ENCODE results near the gene DDHD1. TPM values are rescaled to one million over a fixed set of nuclear protein-coding genes. Genes with fewer than 3 reads are reported as not detected.

The DDHD1 gene
- total and polyA plus RNA-seq, 2 donors, result 7.5 to 13.7 TPM

DNA sequence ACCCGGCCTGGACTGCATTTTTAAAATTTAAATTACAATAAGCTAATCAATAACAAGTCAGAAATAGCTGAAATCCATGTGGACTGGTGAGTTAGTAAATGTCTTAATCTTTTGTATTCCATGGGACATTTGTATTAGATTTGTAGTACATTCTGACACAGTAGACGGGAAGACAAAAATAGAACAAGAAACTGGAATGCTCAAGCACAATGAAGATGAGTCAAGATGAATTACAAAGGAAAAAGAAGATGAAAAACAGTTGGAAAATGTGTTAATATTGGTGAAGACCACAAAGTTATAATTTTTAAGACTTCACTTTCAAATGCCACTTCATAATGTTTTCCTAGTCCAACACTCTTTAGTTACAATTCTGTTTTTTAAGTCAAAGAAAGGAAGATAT lies 104.5 kb downstream of the DDHD1 start:
- 97% methylated on average over 2 of the region's 2 CpGs for WGBS
- Histone ChIP-seq H3K4me1 (ENCODE audit: control insufficient read depth in 2 of 2, insufficient read depth in 2 of 2, low read length in 2 of 2) (no peaks in the 10 kb centered on the region), H3K27me3 (ENCODE audit: control insufficient read depth in 2 of 2, insufficient read depth in 1 of 2, low read length in 1 of 2) (no peaks in the 10 kb centered on the region), H3K9me3 (ENCODE audit: control insufficient read depth in 2 of 2, insufficient read depth in 1 of 2, low read length in 1 of 2) (no peaks in the 10 kb centered on the region), H3K36me3 (ENCODE audit: control insufficient read depth in 2 of 2, insufficient read depth in 2 of 2, low read length in 1 of 2) (peaks cover 0 to 10% of the 10 kb centered on the region in 2 donors), H3K27ac (ENCODE audit: low read depth in 1 of 2, low read length in 1 of 2) (no peak overlapping the region), H3K4me3 (ENCODE audit: low read length in 2 of 2) (no peak overlapping the region)
- no peak for DNase-seq (ENCODE audit: low read depth in 6 of 9, low spot score in 9 of 9)

DNA sequence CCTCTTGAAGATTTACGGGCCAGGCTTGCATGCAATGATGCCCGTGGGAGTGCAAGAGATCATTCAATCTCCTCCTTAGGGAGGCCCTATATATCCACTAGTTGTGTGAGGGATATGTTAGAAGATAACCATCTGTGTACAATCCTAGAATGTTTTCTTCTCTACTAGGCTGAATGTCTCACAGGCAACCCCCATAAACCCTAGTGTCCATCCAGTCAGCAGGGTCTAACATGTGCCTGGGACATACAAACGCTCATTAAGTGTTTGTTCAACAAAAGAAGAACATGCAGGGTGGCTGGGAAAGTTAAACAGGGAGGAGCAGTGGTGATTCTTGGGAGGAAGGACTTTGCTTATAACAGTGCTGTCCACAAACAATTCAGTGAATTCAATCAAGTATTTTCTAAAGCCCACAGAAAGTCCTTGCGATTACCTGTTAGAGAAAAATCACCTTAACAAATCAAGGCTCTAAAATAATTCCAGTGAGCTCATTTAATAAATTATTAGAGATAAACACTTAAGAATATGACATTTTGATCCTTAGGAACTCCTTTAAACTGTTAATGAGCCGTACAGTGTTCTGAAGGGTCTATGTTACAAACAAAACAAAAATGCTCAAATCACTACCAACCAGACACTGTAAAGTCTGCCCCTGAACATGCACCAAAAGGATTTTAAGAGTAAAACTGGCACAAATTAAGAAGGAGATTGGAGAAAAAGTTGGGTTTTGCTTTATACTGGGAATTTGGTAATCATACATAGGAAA lies 105.6 kb downstream of the DDHD1 start:
- Histone ChIP-seq H3K27ac (ENCODE audit: low read depth in 1 of 2, low read length in 1 of 2) (no peak overlapping the region), H3K9me3 (ENCODE audit: control insufficient read depth in 2 of 2, insufficient read depth in 1 of 2, low read length in 1 of 2) (no peaks in the 10 kb centered on the region), H3K4me3 (ENCODE audit: low read length in 2 of 2) (no peak overlapping the region), H3K27me3 (ENCODE audit: control insufficient read depth in 2 of 2, insufficient read depth in 1 of 2, low read length in 1 of 2) (no peaks in the 10 kb centered on the region), H3K36me3 (ENCODE audit: control insufficient read depth in 2 of 2, insufficient read depth in 2 of 2, low read length in 1 of 2) (peaks cover 6 to 16% of the 10 kb centered on the region in 2 donors), H3K4me1 (ENCODE audit: control insufficient read depth in 2 of 2, insufficient read depth in 2 of 2, low read length in 2 of 2) (no peaks in the 10 kb centered on the region)
- WGBS, result 97% methylated on average over 5 of the region's 5 CpGs
- DNase-seq (ENCODE audit: low read depth in 6 of 9, low spot score in 9 of 9), result no peak

DNA sequence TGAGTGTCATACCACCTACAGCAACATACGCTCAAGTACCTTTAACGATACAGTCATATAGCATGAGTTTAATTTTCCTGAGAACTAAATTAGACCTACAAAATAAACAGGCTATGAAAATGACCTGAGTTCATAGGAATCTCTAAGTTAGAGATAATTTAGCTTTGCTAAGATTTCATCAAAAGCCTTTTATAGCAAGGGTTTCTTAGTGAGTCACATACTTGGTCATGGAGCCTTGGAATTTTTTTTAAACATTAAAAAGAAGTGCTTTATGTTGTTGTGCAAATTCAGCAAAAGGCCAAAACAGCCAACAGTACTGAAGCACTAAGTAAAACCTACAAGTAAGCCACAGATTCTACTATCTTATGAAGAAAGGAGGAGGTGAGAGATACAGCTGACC lies 108.6 kb downstream of the DDHD1 start:
- H3K36me3 ChIP-seq (ENCODE audit: control insufficient read depth in 2 of 2, insufficient read depth in 2 of 2, low read length in 1 of 2), result peaks cover 15 to 22% of the 10 kb centered on the region in 2 donors

DNA sequence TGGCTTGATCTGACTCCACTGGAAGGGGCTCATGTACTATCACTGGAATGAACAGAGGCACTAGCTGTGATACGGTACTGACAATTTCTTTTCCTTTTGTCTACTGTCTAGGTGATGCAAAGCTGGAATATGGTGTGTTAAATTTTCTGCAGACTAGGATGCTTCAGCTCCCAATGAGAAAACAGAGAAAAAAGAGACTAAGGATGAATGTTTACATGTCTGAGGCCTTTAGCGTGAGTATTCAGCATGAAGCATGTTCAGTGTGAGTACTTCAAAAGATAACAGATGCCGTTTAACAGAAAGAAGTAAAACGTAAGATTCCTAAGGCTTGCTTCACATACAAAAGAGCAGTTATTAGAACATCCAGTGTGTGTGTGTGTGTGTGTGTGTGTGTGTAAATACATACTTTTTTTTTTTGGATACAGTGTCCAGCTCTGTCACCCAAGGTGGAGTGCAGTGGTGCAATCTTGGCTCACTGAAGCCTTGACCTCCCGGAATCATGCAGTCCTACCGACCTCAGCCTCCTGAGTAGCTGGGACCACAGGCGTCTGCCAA lies 110.0 kb downstream of the DDHD1 start:
- Histone ChIP-seq H3K36me3 (ENCODE audit: control insufficient read depth in 2 of 2, insufficient read depth in 2 of 2, low read length in 1 of 2) (peaks cover 24 to 26% of the 10 kb centered on the region in 2 donors), H3K4me3 (ENCODE audit: low read length in 2 of 2) (no peak overlapping the region), H3K4me1 (ENCODE audit: control insufficient read depth in 2 of 2, insufficient read depth in 2 of 2, low read length in 2 of 2) (no peaks in the 10 kb centered on the region), H3K27ac (ENCODE audit: low read depth in 1 of 2, low read length in 1 of 2) (no peak overlapping the region), H3K27me3 (ENCODE audit: control insufficient read depth in 2 of 2, insufficient read depth in 1 of 2, low read length in 1 of 2) (no peaks in the 10 kb centered on the region), H3K9me3 (ENCODE audit: control insufficient read depth in 2 of 2, insufficient read depth in 1 of 2, low read length in 1 of 2) (no peaks in the 10 kb centered on the region)
- 97% methylated on average over 7 of the region's 7 CpGs for WGBS
- DNase-seq (ENCODE audit: low read depth in 6 of 9, low spot score in 9 of 9), result no peak

More for the DNA sequence above, 108.6 kb downstream of the DDHD1 start:
- Histone ChIP-seq H3K4me3 (ENCODE audit: low read length in 2 of 2) (no peak overlapping the region), H3K27ac (ENCODE audit: low read depth in 1 of 2, low read length in 1 of 2) (no peak overlapping the region), H3K9me3 (ENCODE audit: control insufficient read depth in 2 of 2, insufficient read depth in 1 of 2, low read length in 1 of 2) (no peaks in the 10 kb centered on the region), H3K4me1 (ENCODE audit: control insufficient read depth in 2 of 2, insufficient read depth in 2 of 2, low read length in 2 of 2) (no peaks in the 10 kb centered on the region), H3K27me3 (ENCODE audit: control insufficient read depth in 2 of 2, insufficient read depth in 1 of 2, low read length in 1 of 2) (no peaks in the 10 kb centered on the region)
- 98% methylated on average over 2 of the region's 2 CpGs for WGBS
- DNase-seq (ENCODE audit: low read depth in 6 of 9, low spot score in 9 of 9), result no peak

- Histone ChIP-seq H3K27me3 (ENCODE audit: control insufficient read depth in 2 of 2, insufficient read depth in 1 of 2, low read length in 1 of 2) (no peaks in the 10 kb centered on the region), H3K36me3 (ENCODE audit: control insufficient read depth in 2 of 2, insufficient read depth in 2 of 2, low read length in 1 of 2) (peaks cover 26 to 27% of the 10 kb centered on the region in 2 donors), H3K9me3 (ENCODE audit: control insufficient read depth in 2 of 2, insufficient read depth in 1 of 2, low read length in 1 of 2) (no peaks in the 10 kb centered on the region), H3K27ac (ENCODE audit: low read depth in 1 of 2, low read length in 1 of 2) (no peak overlapping the region), H3K4me3 (ENCODE audit: low read length in 2 of 2) (no peak overlapping the region), H3K4me1 (ENCODE audit: control insufficient read depth in 2 of 2, insufficient read depth in 2 of 2, low read length in 2 of 2) (no peaks in the 10 kb centered on the region)
- 97% methylated on average over 4 of the region's 4 CpGs for WGBS
- DNase-seq (ENCODE audit: low read depth in 6 of 9, low spot score in 9 of 9), result no peak
Measured at GRCh38 chr14:53042480-53042879, 110.6 kb downstream of the DDHD1 start.

- Histone ChIP-seq H3K27me3 (ENCODE audit: control insufficient read depth in 2 of 2, insufficient read depth in 1 of 2, low read length in 1 of 2) (no peaks in the 10 kb centered on the region), H3K36me3 (ENCODE audit: control insufficient read depth in 2 of 2, insufficient read depth in 2 of 2, low read length in 1 of 2) (peaks cover 28 to 30% of the 10 kb centered on the region in 2 donors), H3K9me3 (ENCODE audit: control insufficient read depth in 2 of 2, insufficient read depth in 1 of 2, low read length in 1 of 2) (no peaks in the 10 kb centered on the region), H3K4me1 (ENCODE audit: control insufficient read depth in 2 of 2, insufficient read depth in 2 of 2, low read length in 2 of 2) (no peaks in the 10 kb centered on the region), H3K4me3 (ENCODE audit: low read length in 2 of 2) (no peak overlapping the region), H3K27ac (ENCODE audit: low read depth in 1 of 2, low read length in 1 of 2) (no peak overlapping the region)
- 100% methylated on average over 2 of the region's 2 CpGs for whole genome bisulfite sequencing
- no peak for DNase-seq (ENCODE audit: low read depth in 6 of 9, low spot score in 9 of 9)
Measured at GRCh38 chr14:53041067-53041466, 112.1 kb downstream of the DDHD1 start.

DNA sequence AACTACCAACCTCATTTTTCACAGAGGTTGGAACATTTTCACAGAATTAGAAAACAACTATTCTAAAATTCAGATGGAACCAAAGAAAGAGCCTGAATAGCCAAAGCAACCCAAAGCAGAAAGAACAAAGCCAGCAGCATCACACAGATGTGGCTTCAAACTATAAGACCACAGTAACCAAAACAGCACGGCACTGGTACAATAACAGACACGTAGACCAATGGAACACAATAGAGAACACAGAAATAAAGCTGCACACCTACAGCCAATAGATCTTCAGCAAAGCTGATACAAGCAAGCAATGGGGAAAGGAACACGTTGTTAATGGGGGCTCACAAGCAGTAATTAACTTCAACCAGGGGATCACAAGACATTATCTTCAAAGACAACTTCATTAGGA lies 114.5 kb downstream of the DDHD1 start:
- 89% methylated on average over 3 of the region's 3 CpGs for WGBS
- peaks cover 28 to 30% of the 10 kb centered on the region in 2 donors for H3K36me3 ChIP-seq (ENCODE audit: control insufficient read depth in 2 of 2, insufficient read depth in 2 of 2, low read length in 1 of 2)
- H3K9me3 ChIP-seq (ENCODE audit: control insufficient read depth in 2 of 2, insufficient read depth in 1 of 2, low read length in 1 of 2), result no peaks in the 10 kb centered on the region
- DNase-seq (ENCODE audit: low read depth in 6 of 9, low spot score in 9 of 9), result no peak
- no peaks in the 10 kb centered on the region for H3K4me1 ChIP-seq (ENCODE audit: control insufficient read depth in 2 of 2, insufficient read depth in 2 of 2, low read length in 2 of 2)
- H3K27ac ChIP-seq (ENCODE audit: low read depth in 1 of 2, low read length in 1 of 2), result no peak overlapping the region
- no peak overlapping the region for H3K4me3 ChIP-seq (ENCODE audit: low read length in 2 of 2)
- no peaks in the 10 kb centered on the region for H3K27me3 ChIP-seq (ENCODE audit: control insufficient read depth in 2 of 2, insufficient read depth in 1 of 2, low read length in 1 of 2)

DNA sequence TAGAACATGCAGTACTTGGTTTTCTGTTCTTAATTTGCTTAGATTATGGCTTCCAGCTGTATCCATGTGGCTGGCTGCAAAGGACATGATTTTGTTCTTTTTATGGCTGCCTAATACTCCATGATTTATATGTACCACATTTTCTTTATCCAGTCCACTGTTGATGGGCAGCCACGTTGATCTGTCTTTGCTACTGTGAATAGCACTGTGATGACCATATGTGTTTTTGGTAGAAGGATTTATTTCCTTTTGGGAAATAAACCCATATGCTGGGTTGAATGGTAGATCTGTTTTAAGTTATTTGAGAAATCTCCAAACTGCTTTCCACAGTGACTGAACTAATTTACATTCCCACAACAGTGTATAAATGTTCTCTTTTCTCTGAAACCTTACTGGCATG lies 116.1 kb downstream of the DDHD1 start:
- DNase-seq (ENCODE audit: low read depth in 6 of 9, low spot score in 9 of 9), result no peak
- Histone ChIP-seq H3K36me3 (ENCODE audit: control insufficient read depth in 2 of 2, insufficient read depth in 2 of 2, low read length in 1 of 2) (peaks cover 18 to 25% of the 10 kb centered on the region in 2 donors), H3K27me3 (ENCODE audit: control insufficient read depth in 2 of 2, insufficient read depth in 1 of 2, low read length in 1 of 2) (no peaks in the 10 kb centered on the region), H3K27ac (ENCODE audit: low read depth in 1 of 2, low read length in 1 of 2) (no peak overlapping the region), H3K9me3 (ENCODE audit: control insufficient read depth in 2 of 2, insufficient read depth in 1 of 2, low read length in 1 of 2) (no peaks in the 10 kb centered on the region), H3K4me1 (ENCODE audit: control insufficient read depth in 2 of 2, insufficient read depth in 2 of 2, low read length in 2 of 2) (no peaks in the 10 kb centered on the region), H3K4me3 (ENCODE audit: low read length in 2 of 2) (no peak overlapping the region)
- 94% methylated on average over 1 of the region's 1 CpG for WGBS

DNA sequence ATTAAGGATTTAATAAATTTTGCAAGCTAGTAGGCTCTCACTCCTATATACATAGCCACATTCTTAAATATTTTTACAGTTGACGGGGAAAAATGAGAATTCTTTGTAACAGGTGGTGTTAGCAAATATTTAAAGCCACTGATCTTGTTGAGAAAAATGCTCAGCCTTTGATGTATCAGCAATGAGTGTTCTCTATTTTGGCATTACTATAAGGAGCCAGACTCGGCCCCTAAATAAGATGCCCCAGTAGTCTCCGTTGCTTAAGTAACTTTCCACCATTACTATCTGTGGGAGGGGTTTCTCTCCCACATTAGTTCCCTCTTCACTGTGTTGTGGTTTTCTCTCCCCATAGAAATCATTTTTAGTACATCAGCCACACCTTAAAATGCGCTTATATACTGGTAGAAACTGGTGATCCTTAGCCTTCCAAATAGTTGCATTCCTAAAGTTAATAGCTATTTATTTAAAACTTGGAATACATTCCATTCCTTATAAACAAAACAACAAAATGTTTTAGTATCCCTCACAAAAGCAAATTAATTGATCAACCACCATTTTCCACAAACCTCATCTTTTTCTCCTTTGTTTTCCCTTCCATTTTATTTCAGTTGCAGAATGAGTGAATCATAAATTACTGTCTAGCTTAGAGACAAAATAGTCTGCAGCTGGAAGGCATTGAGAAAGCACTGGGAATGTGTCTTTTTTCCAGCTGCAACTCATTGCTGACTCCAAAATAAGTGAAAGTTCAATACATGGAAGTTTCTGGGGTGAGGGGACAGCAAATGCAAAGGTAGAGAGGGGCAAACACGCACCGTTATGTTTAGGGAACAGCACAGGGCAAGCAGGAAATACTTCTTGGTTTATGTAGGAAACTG lies 117.5 kb downstream of the DDHD1 start:
- peaks cover 13 to 21% of the 10 kb centered on the region in 2 donors for H3K36me3 ChIP-seq (ENCODE audit: control insufficient read depth in 2 of 2, insufficient read depth in 2 of 2, low read length in 1 of 2)
- H3K9me3 ChIP-seq (ENCODE audit: control insufficient read depth in 2 of 2, insufficient read depth in 1 of 2, low read length in 1 of 2), result no peaks in the 10 kb centered on the region
- no peak overlapping the region for H3K27ac ChIP-seq (ENCODE audit: low read depth in 1 of 2, low read length in 1 of 2)
- no peak for DNase-seq (ENCODE audit: low read depth in 6 of 9, low spot score in 9 of 9)
- no peaks in the 10 kb centered on the region for H3K27me3 ChIP-seq (ENCODE audit: control insufficient read depth in 2 of 2, insufficient read depth in 1 of 2, low read length in 1 of 2)
- 98% methylated on average over 6 of the region's 6 CpGs for WGBS
- H3K4me1 ChIP-seq (ENCODE audit: control insufficient read depth in 2 of 2, insufficient read depth in 2 of 2, low read length in 2 of 2), result no peaks in the 10 kb centered on the region
- H3K4me3 ChIP-seq (ENCODE audit: low read length in 2 of 2), result no peak overlapping the region

Measured in thymus (tissue), 11 donors.